NK-92 treated with Interleukin-12 subunit alpha and Interleukin-12 subunit beta, amount 100 ng/mL, for 24 hours (cell line): ENCODE results near the gene WFDC9.
"Not testable (repeated sequence)": the region's sequence is repeated elsewhere in the genome, so short reads cannot be mapped to it uniquely, and the experiment has no call there.

Source experiments
- DNase-seq: peaks from one replicate; lab custom pipeline; 2025; lab: John Stamatoyannopoulos, UW

Gene WFDC9

DNA sequence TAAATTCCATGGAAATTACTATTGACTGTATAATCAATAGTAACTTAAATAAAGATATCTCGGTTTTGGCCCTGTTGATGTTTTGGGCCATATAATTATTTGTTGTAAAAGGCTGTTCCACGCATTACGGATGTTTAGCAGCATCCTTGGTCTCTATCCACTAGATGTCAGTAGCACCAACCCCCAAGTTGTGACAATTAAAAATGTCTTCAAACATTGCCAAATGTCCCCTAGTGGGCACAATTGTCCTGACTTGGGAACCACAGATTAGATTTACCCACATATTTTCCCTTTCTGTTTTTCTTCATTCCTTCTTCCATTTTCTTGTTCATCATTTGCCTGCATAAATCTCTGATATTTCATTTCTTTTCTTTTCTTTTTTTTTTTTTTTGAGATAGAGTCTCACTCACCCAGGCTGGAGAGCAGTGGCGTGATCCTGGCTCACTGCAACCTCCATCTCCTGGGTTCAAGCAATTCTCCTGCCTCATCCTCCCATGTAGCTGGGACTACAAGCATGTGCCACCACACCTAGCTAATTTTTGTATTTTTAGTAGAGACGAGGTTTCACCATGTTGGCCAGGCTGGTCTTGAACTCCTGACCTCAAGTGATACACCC, 38.4 kb downstream of the WFDC9 start:
- DNase-seq, result peak; percentile 6

DNA sequence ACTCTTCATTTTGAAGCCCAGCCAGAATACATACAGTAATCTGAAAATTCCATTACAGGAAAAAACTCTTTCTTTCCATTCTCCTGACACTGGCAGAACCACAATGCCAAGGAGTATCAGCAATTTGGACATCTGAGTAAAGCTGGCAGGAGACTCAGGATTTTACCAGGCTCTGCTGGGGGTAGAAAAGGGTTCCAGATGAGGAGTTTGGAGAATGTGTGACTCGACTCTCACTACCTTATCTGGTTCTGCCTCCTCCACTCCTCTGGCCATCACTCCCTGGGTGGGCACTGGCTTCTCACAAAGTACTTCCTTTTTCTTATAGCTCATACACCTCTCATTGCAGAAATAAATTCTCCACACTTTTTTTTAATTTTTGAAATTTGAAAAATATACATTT, 41.4 kb downstream of the WFDC9 start:
- no peak for DNase-seq

DNA sequence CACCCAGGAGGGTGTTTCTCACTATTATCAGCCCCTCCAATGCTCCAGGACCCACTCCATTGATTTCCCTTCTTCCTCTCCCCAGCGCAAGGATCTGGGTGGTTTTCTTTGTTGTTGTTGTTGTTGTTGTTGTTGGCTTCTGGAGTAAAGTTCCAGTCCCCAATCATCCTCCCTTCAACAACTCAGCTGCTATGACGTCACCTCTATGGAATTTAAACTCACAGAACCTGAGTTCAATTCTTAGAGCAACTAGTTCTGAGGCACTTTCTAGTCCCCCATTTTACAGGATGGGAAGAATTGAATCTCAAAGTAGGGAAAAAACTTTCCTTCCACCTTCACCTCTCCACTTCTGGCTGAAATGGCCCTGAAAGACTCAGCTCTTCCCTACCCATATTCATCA, 42.3 kb downstream of the WFDC9 start:
- DNase-seq, result no peak

DNA sequence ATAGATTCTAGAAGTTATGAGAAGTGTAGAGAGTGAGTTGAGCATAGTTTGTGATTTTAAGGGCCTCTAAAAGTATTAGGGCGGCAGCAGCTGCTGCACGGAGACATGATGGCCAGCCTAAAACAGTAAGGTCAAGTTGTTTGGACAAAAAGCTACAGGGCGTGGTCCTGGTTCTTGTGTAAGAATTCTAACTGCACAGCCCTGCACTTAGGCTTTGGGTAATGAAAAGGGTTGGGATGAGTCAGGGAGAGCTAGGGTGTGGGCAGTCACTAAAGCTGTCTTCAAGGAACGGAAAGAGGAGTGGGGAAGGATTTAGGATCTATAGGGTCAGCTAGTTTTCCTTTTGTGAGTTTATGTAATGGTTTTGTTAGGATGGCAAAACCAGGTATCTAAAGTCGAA, 45.1 kb downstream of the WFDC9 start:
- not testable (repeated sequence) for DNase-seq

GRCh38 chr20:45584294-45584693, 46.8 kb downstream of the WFDC9 start:
- not testable (repeated sequence) for DNase-seq

GRCh38 chr20:45583502-45583901, 47.6 kb downstream of the WFDC9 start:
- DNase-seq, result no peak

DNA sequence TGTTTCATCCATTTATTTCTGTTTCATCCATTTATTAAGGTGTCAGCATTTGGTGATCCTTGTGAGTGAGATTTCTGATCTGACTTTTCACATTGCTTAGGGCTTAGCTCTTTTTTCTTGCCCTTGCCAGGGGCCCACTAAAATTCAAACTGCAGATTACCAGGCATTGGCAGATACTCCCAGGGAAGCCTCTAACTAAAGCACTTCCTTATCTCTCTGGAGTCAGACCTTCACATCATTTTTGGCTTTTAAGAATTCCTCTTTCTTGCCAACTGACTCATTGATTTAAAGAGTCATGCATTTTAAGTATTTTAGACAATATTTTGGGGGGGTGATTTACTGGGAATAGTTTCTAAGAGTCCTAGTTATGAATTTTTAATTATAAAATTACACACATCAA, 49.4 kb downstream of the WFDC9 start:
- no peak for DNase-seq

DNA sequence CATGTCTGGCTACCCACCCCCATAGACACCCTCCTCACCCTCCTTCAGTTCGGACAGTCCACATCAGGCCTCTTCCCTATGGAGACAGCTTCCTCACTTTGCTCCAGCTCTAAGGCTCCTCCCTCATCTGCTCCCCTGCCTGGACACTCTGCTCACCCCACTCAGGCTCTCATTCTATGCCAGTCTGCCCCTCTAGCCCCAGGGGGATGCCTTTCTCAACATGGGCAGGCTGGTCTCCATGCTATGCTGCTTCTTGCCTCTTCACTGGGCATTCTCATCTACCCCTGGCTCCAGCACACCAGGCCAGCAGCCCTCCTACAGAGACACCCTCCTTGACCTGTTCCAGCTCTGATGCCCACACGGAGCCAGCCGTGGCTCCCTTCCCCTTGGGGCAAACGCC, 51.9 kb downstream of the WFDC9 start, which contains the start of gene WFDC8:
WFDC8 (minus strand) TSS at position 101 of the 400 bp plus-strand sequence; CDS start at position 64, 37 bp downstream.
- DNase-seq, result no peak

GRCh38 chr20:45578231-45578630, 52.9 kb downstream of the WFDC9 start:
- DNase-seq, result no peak

DNA sequence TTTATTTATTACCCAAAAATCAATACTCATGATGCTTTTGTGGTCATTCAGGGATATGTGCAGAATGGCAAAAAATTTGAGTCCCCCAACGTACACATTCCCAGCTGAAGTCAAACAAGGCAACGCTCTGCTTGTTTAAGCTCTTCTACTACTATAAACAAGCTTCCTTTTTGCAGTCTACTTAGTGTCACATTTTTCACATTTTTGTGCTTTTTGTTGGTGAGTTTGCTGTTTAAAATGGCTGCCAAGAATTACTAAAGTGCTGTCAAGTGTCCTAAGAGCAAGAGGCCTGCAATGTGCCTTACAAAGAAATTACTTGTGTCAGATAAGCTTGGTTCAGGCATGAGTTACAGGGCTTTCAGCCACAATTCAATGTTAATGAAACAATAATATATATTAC, 54.1 kb downstream of the WFDC9 start:
- no peak for DNase-seq

DNA sequence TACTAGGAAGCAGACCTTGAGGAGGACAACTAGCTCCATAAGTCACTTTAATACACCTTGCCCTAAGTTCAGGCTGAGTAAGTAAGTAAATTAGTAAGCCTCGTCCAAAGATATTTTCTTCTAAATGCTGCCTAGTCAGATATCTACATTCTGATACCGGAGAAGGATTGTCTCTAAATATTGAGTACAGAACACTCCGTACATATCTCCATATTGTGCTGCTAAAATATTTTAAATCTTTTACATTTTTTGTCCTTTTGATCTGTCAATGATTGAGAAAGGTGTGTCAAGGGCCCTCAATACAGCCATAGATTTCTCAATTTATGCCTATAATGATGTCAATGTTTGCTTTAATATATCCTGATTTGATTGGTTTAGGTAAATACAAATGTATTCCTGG, 55.2 kb downstream of the WFDC9 start:
- DNase-seq, result no peak

DNA sequence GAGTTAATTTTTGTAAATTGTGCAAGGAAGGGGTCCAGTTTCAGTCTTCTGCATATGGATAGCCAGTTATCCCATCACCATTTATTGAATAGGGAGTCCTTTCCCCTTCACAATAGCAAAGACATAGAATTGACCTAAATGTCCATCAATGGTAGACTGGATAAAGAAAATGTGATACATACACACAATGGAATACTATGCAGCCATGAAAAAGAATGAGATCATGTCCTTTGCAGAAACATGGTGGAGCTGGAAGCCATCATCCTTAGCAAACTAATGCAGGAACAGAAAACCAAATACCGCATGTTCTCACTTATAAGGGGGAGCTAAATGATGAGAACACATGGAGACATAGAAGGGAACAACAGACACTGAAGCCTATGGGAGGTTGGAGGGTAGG, 61.4 kb downstream of the WFDC9 start:
- DNase-seq, result not testable (repeated sequence)

GRCh38 chr20:45564760-45565276, 66.3 kb downstream of the WFDC9 start:
- no peak for DNase-seq
